WTC11 (cell line): ENCODE results near the gene TBC1D3E. TPM values are rescaled to one million over a fixed set of nuclear protein-coding genes. Genes with fewer than 3 reads are reported as not detected.
A peak's percentile ranks its signal among the peaks of the same experiment; 100 is the strongest.
"Not testable (repeated sequence)": the region's sequence is repeated elsewhere in the genome, so short reads cannot be mapped to it uniquely, and the experiment has no call there.

Experiments
- ATAC-seq: fragments of 200-7000 bp; cut with Tn5 transposase; 2 replicates; pipeline ENCODE4 v1.10.0; 2021; ENCODE audit warnings: mild to moderate bottlenecking, moderate library complexity
- Bru-seq: library from RNA; stranded (reverse); fragments of 400-500 nt; gene quantifications from one replicate; lab custom pipeline; 2021; lab: Mats Ljungman, UMichigan
- CTCF ChIA-PET: fragments of 300-600 bp; sonication (Branson Sonifier 250); formaldehyde crosslinking; loops from one replicate; lab custom pipeline; 2021; ENCODE audit warnings: antibody characterized with exemption; lab: Charles Lee
- POLR2A ChIA-PET: fragments of 350-600 bp; sonication (Branson Sonifier 250); formaldehyde crosslinking; loops from one replicate; lab custom pipeline; 2021; ENCODE audit warnings: antibody characterized with exemption; lab: Charles Lee
- DNase-seq: peaks from one replicate; pipeline ENCODE4 v3.0.0; 2021; ENCODE audit warnings: low spot score
- H3K27ac Mint-ChIP-seq: 2 replicates; pipeline ENCODE4 v1.8.0; 2021; ENCODE audit warnings: mixed read lengths
- H3K27me3 Mint-ChIP-seq: 2 replicates; pipeline ENCODE4 v1.8.0; 2021; ENCODE audit warnings: low read depth, mild to moderate bottlenecking, moderate library complexity, mixed read lengths
- H3K36me3 Mint-ChIP-seq: 2 replicates; pipeline ENCODE4 v1.8.0; 2021; ENCODE audit warnings: mixed read lengths
- H3K4me1 Mint-ChIP-seq: 2 replicates; pipeline ENCODE4 v1.8.0; 2022; ENCODE audit warnings: mixed read lengths
- H3K4me3 Mint-ChIP-seq: 2 replicates; pipeline ENCODE4 v1.8.0; 2021; ENCODE audit warnings: mild to moderate bottlenecking, moderate library complexity, mixed read lengths
- H3K9me3 Mint-ChIP-seq: 2 replicates; pipeline ENCODE4 v1.8.0; 2021; ENCODE audit warnings: mixed read lengths
- long read RNA-seq, 3 experiments: library from RNA in 1 of 3; library from capped mRNA in 1 of 3; library from polyadenylated mRNA in 1 of 3; unstranded in 2 of 3; stranded (forward) in 1 of 3; transcript quantifications; one replicate each; pipeline ENCODE4 v2.0.0, GENCODE V29; 2021
- total RNA-seq: library from RNA; stranded (reverse); gene quantifications from 3 replicates; pipeline ENCODE4 v1.2.3, GENCODE V29; 2021

The TBC1D3E gene
- total RNA-seq: not detected in 3 replicates
- percentile 7 among the genes with signal in this experiment for Bru-seq, nascent RNA
- long read RNA-seq, experiment 1, partial matches to known transcripts: 0 of 1 reads
- long read RNA-seq, experiment 1, other reads (novel, unspliced or antisense): 1 of 1 reads
- long read RNA-seq, experiment 2: 0 reads
- long read RNA-seq, experiment 3: 0 reads

DNA sequence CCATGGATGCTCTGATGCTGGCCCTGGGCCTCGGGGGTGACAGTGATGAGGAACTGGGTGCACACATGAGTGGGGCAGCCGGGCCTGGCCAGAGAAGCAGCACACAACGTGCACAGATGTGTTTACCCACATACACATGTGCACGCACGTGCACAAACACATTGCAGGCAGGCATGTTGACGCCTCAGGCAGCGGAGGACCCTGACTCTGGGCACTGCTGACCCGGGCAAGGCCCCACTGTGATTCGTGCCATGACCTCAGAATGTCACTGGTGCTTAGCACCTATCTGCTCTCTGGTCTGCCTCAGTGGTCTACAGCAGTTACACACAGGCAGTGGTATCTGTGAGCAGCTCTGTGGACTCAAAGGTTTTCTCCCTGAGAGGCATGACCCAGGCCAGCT, at the start of gene TBC1D3E:
Gene TBC1D3E (plus strand): TSS at position 301 of the 400 bp plus-strand sequence. CDS start 1,545 bp downstream, outside the sequence.
- CTCF ChIA-PET, H3K4me1 Mint-ChIP-seq, H3K27ac Mint-ChIP-seq, H3K27me3 Mint-ChIP-seq, H3K36me3 Mint-ChIP-seq, DNase-seq, H3K4me3 Mint-ChIP-seq, H3K9me3 Mint-ChIP-seq, POLR2A ChIA-PET, ATAC-seq: not testable (repeated sequence)

DNA sequence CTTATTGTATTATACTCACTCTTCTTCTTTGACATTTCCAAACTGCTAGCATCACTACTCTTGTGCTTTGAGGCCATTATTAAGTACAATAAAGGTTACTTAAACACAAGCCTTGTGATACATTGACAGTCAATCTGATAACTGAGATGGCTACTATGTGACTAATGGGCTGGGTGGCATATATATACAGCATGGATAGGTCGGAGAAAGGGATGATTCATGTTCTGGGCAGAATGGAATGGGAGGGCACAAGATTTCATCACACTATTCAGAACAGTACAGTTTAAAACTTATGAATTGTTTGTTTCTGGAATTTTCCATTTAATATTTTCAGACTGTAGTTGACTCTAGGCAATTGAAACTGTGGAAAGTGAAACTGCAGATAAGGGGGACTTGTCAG, 40.4 kb upstream of the TBC1D3E start:
- H3K36me3 Mint-ChIP-seq, DNase-seq, POLR2A ChIA-PET, ATAC-seq, H3K27me3 Mint-ChIP-seq, CTCF ChIA-PET, H3K27ac Mint-ChIP-seq, H3K4me1 Mint-ChIP-seq, H3K9me3 Mint-ChIP-seq, H3K4me3 Mint-ChIP-seq: not testable (repeated sequence)

DNA sequence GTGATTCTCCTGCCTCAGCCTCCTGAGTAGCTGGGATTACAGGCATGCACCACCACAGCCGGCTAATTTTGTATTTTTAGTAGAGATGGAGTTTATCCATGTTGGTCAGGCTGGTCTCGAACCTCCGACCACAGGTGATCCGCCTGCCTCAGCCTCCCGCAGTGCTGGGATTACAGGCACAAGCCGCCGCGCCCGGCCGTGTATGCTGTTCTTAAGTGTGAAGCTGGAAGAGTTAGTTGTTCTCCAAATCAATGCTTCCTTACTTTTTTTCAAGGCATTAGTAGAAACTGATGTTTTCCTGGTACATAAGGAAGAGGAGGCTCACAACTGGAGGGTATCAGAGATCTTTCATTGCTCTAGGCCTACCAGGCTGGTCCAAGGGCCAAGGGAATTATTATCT, 39.6 kb upstream of the TBC1D3E start:
- POLR2A ChIA-PET, CTCF ChIA-PET, H3K4me1 Mint-ChIP-seq: not testable (repeated sequence)

DNA sequence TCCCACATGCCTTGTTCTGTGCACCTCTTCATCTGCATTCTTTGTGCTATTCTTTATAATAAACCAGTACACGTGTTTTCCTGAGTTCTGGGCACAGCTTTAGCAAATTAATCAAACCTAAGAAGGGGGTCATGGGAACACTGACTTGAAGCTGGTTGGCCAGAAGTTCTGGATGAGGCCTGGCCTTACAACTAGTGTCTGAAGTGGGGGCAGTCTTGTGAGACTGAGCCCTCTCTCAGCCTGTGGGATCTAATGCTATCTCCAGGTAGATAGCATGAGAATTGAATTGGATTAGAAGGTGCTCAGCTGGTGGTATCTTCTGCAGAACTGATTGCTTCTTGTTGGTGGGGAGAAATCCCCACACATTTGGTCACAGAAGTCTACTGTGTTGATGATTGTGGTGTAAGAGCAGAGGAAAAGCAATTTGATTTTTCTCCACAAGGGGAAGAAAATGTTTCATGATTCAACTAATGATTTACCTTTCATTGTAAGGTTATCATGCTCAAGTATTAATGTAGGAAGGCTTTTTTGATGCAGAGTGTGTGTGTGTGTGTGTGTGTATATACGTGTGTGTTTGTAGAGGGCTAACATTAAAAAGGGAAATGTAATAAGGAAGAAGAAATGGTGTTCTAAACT, 33.6 kb upstream of the TBC1D3E start:
- CTCF ChIA-PET, H3K4me3 Mint-ChIP-seq, H3K9me3 Mint-ChIP-seq: not testable (repeated sequence)

More for the DNA sequence above, 39.6 kb upstream of the TBC1D3E start:
- H3K9me3 Mint-ChIP-seq, DNase-seq, H3K27ac Mint-ChIP-seq, ATAC-seq, H3K27me3 Mint-ChIP-seq, H3K4me3 Mint-ChIP-seq, H3K36me3 Mint-ChIP-seq: not testable (repeated sequence)

DNA sequence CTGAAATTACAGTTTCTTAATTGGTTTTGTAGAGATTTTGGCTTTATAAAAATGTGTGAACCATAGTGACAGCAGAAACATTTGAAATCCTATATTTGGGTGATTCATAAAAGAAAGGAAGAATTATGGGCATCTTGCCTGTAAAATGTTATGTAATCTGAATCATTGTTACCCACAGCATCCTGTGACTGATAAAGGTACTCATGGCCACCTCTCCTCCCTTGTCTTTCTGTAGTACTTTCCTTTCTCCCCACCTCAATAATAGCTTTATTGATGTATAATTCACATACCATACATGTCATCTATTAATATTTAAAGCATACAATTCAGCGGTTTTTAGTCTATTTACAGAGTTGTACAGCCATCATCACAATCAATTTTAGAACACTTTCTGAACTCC, 28.5 kb upstream of the TBC1D3E start:
- H3K4me1 Mint-ChIP-seq, ATAC-seq, H3K27me3 Mint-ChIP-seq, H3K27ac Mint-ChIP-seq, DNase-seq, H3K9me3 Mint-ChIP-seq, H3K36me3 Mint-ChIP-seq, CTCF ChIA-PET, POLR2A ChIA-PET, H3K4me3 Mint-ChIP-seq: not testable (repeated sequence)

More for the DNA sequence above, 33.6 kb upstream of the TBC1D3E start:
- POLR2A ChIA-PET, H3K4me1 Mint-ChIP-seq, ATAC-seq, DNase-seq, H3K27me3 Mint-ChIP-seq, H3K27ac Mint-ChIP-seq, H3K36me3 Mint-ChIP-seq: not testable (repeated sequence)

DNA sequence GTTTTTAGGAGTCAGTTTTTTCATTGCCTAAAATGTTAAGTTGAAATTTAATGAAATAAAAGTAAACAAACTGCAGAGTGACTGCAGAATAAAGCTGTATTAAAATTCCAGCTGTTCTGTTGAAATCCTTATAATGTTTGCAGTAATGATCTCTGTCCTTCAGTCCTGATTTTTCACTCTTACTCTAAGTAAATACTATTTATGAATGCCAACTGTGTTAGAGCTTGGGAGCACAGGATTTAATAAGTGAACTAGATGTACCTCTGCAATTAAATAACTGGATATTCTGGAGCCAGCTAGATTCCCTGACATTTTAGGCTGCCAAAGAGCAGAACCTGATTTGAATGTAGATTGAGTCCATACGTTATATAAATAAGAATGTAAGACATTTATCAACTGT, 7.9 kb upstream of the TBC1D3E start:
- H3K36me3 Mint-ChIP-seq, ATAC-seq, H3K4me3 Mint-ChIP-seq, H3K4me1 Mint-ChIP-seq, POLR2A ChIA-PET, DNase-seq, H3K9me3 Mint-ChIP-seq, H3K27me3 Mint-ChIP-seq, H3K27ac Mint-ChIP-seq, CTCF ChIA-PET: not testable (repeated sequence)

DNA sequence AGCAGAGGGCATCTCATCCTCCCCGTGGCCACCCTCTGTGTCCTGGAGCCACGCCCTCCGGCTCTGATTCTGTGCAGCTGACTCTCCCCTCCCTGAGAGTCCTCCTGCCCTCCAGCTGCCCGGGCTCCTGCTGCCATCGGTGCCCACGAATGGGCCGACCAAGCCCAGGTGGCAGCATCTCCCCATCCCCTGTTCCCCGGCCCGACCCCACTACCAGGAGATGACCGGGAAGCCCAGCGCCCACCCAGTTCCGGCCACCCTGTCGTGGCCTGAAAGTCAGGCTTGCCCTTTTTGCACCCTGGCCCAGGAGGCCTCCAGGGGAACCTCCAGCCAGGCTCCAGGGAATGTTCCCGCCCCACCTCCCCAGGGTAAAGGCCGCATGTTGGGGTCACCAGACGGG, 7.1 kb downstream of the TBC1D3E start:
- ATAC-seq, H3K36me3 Mint-ChIP-seq, DNase-seq, H3K9me3 Mint-ChIP-seq, H3K27me3 Mint-ChIP-seq, POLR2A ChIA-PET, H3K4me1 Mint-ChIP-seq, CTCF ChIA-PET, H3K27ac Mint-ChIP-seq, H3K4me3 Mint-ChIP-seq: not testable (repeated sequence)

Other genes with a start within 250 kb of the TBC1D3E start
- not detected in 3 replicates for gene TBC1D3K, start 203.5 kb upstream of the TBC1D3E start, total RNA-seq
- 18.8 to 20.5 TPM (median 20.1 TPM) in 3 replicates for gene TBC1D3L, start 138.9 kb upstream of the TBC1D3E start, total RNA-seq
- gene TBC1D3D, start 124.0 kb upstream of the TBC1D3E start, total RNA-seq: 0.44 to 0.46 TPM in 2 of 3 replicates, not detected in the other
- gene TBC1D3C, start 59.3 kb upstream of the TBC1D3E start, total RNA-seq: not detected in 3 replicates
- not detected in 3 replicates for gene TBC1D3, start 64.6 kb downstream of the TBC1D3E start, total RNA-seq
- gene MRPL45, start 169.2 kb downstream of the TBC1D3E start, total RNA-seq: 60.3 to 63.3 TPM (median 61.1 TPM) in 3 replicates
- gene GPR179, start 216.0 kb downstream of the TBC1D3E start, total RNA-seq: 0.09 to 0.46 TPM (median 0.46 TPM) in 3 replicates
- 32.3 to 34.4 TPM (median 33.6 TPM) in 3 replicates for gene SOCS7, start 223.9 kb downstream of the TBC1D3E start, total RNA-seq